Stimulated activated naive CD8-positive, alpha-beta T cell treated with anti-CD3 and anti-CD28 coated beads, Interleukin-15, Interleukin-2, amounts not matched to agents 100 ng/mL and 50 ng/mL, for 24 hours (primary cell): ENCODE results near the gene IMMP2L.
"Not testable (repeated sequence)": the region's sequence is repeated elsewhere in the genome, so short reads cannot be mapped to it uniquely, and the experiment has no call there.

Experiments used
- H3K27ac Mint-ChIP-seq: one replicate; pipeline ENCODE4 v1.8.0; 2021; ENCODE audit warnings: mild to moderate bottlenecking, mixed read lengths
- H3K27me3 Mint-ChIP-seq: one replicate; pipeline ENCODE4 v1.8.0; 2021; ENCODE audit warnings: mixed read lengths
- H3K36me3 Mint-ChIP-seq: one replicate; pipeline ENCODE4 v1.8.0; 2021; ENCODE audit warnings: low read depth, mixed read lengths
- H3K4me1 Mint-ChIP-seq: one replicate; pipeline ENCODE4 v1.8.0; 2021; ENCODE audit warnings: low read depth, mixed read lengths
- H3K4me3 Mint-ChIP-seq: one replicate; pipeline ENCODE4 v1.8.0; 2021; ENCODE audit warnings: mild to moderate bottlenecking, mixed read lengths
- H3K9me3 Mint-ChIP-seq: one replicate; pipeline ENCODE4 v1.8.0; 2021; ENCODE audit warnings: mixed read lengths

Gene IMMP2L

DNA sequence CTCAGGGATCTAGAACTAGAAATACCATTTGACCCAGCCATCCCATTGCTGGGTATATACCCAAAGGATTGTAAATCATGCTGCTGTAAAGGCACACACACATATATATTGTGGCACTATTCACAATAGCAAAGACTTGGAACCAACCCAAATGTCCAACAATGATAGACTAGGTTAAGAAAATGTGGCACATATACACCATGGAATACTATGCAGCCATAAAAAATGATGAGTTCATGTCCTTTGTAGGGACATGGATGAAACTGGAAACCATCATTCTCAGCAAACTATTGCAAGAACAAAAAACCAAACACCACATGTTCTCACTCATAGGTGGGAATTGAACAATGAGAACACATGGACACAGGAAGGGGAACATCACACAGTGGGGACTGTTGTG, 56.9 kb downstream of the IMMP2L start:
- H3K4me3 Mint-ChIP-seq, H3K27ac Mint-ChIP-seq, H3K9me3 Mint-ChIP-seq, H3K4me1 Mint-ChIP-seq, H3K27me3 Mint-ChIP-seq: not testable (repeated sequence)
- H3K36me3 Mint-ChIP-seq: peaks cover 26% of the 10 kb centered on the region

DNA sequence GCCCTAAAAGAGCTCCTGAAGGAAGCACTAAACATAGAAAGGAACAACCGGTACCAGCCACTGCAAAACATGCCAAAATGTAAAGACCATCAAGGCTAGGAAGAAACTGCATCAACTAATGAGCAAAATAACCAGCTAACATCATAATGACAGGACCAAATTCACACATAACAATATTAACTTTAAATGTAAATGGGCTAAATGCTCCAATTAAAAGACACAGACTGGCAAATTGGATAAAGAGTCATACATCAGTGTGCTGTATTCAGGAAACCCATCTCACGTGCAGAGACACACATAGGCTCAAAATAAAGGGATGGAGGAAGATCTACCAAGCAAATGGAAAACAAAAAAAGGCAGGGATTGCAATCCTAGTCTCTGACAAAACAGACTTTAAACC, 60.5 kb downstream of the IMMP2L start:
- peaks cover 12% of the 10 kb centered on the region for H3K4me1 Mint-ChIP-seq
- H3K9me3 Mint-ChIP-seq, H3K27me3 Mint-ChIP-seq, H3K4me3 Mint-ChIP-seq, H3K27ac Mint-ChIP-seq: not testable (repeated sequence)
- H3K36me3 Mint-ChIP-seq: peaks cover 16% of the 10 kb centered on the region

DNA sequence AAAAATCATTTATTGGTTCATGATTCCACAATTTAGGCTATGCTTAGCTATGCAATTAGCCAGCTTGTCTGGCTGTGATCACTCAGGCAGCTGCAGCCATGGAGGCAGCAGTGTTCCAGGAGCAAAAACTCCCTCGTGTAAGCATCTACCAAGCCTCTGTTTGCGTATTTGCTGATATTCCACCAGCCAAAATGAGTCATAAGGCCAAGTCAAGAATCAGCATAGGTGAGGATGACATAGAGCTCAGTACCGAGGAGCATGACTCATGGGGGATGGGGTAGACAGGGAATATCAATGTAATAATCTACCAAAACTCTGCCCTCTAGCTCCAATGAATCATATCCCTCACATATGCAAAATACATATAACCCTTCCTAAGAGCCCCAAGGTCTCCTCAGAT, 63.3 kb downstream of the IMMP2L start:
- no peaks in the 10 kb centered on the region for H3K9me3 Mint-ChIP-seq
- no peaks in the 10 kb centered on the region for H3K27me3 Mint-ChIP-seq
- H3K27ac Mint-ChIP-seq: no peak overlapping the region
- H3K4me1 Mint-ChIP-seq: peaks cover 12% of the 10 kb centered on the region
- H3K4me3 Mint-ChIP-seq: no peak overlapping the region
- H3K36me3 Mint-ChIP-seq: peaks cover 16% of the 10 kb centered on the region

DNA sequence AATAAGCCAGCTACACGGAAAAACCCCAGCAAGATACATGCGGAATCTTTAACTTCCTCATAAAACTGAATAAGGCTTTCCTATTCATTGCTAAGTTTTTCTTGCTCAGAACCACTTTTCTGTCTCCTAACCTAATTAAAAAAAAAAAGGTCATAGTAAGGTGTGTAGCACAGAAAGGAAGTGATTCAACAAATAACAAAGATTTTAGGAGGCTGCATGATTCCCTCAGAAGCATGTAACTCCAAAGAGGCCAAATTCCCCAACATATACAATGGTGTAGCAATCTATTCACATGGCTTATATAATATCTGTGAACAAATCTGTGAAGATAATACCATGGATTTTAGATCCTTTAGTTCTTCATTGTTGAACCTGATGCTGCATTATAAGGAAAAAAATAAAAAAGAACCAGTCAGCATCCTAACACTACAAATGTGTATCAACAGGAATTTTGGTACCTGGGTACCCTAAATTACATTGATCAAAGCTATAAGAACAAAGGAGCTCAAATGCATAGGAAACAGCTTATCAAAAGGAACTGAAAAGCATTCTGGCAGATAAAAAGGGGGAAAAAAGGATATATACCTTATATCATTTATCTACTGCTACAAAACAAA, 63.8 kb downstream of the IMMP2L start:
- Mint-ChIP-seq H3K9me3 (no peaks in the 10 kb centered on the region), H3K4me1 (peaks cover 12% of the 10 kb centered on the region), H3K4me3 (no peak overlapping the region), H3K27ac (no peak overlapping the region), H3K27me3 (no peaks in the 10 kb centered on the region), H3K36me3 (peaks cover 16% of the 10 kb centered on the region)

DNA sequence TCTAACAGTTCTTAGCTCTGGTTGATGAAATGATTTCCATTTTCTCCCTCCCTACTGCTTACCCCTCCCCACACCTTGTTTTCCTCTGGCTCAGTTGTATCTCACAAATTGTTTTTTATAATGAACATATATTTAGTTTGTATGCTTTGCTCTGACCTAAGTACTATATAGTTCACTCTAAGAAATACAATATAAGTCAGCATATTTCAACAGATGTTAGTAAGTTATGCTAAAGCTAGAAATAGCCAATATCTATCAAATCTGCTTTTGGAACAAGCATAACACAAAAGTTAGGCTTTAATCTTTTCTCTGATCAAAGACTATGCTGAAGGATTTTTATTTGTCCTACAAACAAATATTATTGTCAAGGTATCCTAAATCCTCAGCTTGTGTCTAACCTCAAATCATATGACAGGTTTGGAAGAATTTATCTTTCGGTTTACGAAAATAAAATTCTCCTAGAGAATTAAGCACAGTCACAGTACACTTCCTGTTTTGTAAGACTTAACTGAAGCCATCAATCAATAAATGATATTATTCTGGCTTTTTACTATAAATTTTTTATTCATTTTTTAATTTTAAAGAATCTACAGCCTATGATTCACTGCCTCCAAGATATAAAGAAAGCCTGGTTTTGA, 67.0 kb downstream of the IMMP2L start:
- no peak overlapping the region for H3K4me3 Mint-ChIP-seq
- H3K4me1 Mint-ChIP-seq: peaks cover 21% of the 10 kb centered on the region
- H3K27ac Mint-ChIP-seq: no peak overlapping the region
- peaks cover 3% of the 10 kb centered on the region for H3K36me3 Mint-ChIP-seq
- H3K9me3 Mint-ChIP-seq: no peaks in the 10 kb centered on the region
- H3K27me3 Mint-ChIP-seq: no peaks in the 10 kb centered on the region

DNA sequence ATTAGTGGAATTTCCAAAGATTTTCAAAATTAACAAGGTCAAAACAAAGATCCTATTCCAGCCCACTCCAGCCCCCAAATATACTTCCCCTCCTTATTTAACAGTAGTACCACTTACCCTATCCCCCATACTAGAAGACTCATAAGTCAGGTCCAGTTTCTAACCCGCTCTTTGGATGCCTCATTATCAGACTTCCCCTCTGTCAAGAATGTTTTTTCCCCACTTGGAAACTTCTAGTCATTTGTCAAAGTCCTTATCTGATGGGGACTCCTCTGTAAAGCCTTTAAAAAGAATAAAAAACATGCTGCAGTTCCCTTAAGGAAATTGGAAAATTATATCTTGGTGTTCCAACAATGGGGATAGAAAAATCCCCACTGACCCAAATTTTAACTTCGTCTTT, 70.1 kb downstream of the IMMP2L start:
- H3K4me3 Mint-ChIP-seq: no peak overlapping the region
- H3K9me3 Mint-ChIP-seq: no peaks in the 10 kb centered on the region
- no peak overlapping the region for H3K27ac Mint-ChIP-seq
- H3K36me3 Mint-ChIP-seq: peaks cover 4% of the 10 kb centered on the region
- H3K27me3 Mint-ChIP-seq: no peaks in the 10 kb centered on the region
- H3K4me1 Mint-ChIP-seq: peaks cover 9% of the 10 kb centered on the region

DNA sequence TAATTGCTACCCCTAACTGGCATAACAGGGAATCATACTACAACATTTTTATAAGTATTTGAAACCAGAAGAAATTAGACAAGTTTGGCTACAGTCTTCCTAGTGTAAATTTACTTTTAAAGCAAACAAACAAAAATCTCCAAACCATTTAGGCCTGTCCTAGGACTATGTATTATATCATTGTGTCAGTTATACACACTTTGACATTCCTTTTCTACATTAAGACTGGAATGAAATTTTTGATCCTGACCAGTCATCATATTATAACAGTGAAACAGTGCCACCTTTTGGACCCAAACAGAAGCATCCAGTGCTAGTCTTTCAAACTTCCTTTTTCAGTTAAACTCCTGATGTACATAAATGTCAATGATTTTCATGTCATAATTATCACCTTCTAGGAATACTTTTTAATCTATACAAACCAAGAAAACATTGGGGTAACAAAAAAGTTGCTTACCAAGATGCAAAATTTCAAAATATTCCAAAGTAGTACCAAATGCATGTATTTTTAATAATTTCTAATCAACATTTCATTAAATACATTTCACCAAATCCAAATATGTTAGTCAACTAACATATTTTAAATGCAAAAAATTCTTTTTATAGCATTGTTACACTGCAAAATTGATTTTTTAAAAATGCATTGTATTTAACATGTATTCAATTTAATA, 75.7 kb downstream of the IMMP2L start:
- Mint-ChIP-seq H3K27me3 (no peaks in the 10 kb centered on the region), H3K9me3 (no peaks in the 10 kb centered on the region), H3K27ac (no peak overlapping the region), H3K4me1 (no peaks in the 10 kb centered on the region), H3K4me3 (no peak overlapping the region), H3K36me3 (peaks cover 7% of the 10 kb centered on the region)

DNA sequence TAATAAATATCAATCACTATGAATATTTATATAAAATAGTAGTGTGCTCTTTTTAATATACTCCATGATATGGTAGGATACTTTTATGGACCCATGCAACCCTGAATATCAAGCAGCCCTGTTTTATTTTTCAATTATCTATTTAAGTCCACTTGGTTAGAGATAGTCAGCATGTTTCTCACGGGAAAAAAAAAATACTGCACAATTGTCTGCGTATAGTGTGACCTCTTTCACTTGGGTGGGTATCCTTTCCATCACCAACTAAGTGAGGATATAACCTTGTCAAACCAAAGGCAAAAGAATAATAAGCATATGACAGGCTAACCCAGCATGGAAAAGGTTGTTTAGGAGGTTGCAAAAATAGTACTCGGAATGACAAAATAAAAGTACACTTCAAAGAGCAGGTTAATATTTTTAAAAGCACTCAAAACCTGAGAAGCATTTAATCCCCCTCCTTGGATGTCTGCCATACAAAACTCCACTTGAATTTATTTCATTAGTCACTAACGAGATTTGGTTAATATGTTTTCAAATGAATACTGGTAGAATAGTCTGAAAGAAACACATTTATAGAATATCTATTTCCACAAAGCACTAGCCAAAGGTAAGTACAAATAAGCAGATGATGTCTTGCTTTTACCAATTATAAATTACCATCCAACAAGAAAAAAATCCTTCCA, 76.5 kb downstream of the IMMP2L start:
- H3K36me3 Mint-ChIP-seq: peaks cover 15% of the 10 kb centered on the region
- H3K9me3 Mint-ChIP-seq: no peaks in the 10 kb centered on the region
- H3K27me3 Mint-ChIP-seq: no peaks in the 10 kb centered on the region
- H3K4me1 Mint-ChIP-seq: no peaks in the 10 kb centered on the region
- no peak overlapping the region for H3K27ac Mint-ChIP-seq
- no peak overlapping the region for H3K4me3 Mint-ChIP-seq

DNA sequence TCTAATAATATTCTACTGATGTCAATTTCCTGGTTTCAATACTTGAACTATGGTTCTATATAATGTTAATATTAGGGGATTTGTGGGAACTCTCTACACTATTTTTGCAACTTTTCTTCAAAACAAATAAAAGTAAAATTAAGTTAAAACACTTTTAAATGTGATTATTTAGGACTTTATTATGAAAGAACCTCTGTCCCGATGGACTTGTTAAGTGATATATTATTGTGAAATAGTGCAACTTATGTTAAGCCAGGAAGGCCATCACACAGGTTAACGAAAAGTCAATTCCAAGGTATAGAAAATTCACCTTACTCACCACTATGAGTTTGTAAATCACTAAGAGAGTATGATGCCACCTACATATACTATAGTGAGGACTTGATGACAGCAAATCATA, 79.2 kb downstream of the IMMP2L start:
- Mint-ChIP-seq H3K4me1 (no peaks in the 10 kb centered on the region), H3K36me3 (peaks cover 13% of the 10 kb centered on the region), H3K4me3 (no peak overlapping the region), H3K27me3 (no peaks in the 10 kb centered on the region), H3K27ac (no peak overlapping the region), H3K9me3 (peaks cover under 1% of the 10 kb centered on the region)

DNA sequence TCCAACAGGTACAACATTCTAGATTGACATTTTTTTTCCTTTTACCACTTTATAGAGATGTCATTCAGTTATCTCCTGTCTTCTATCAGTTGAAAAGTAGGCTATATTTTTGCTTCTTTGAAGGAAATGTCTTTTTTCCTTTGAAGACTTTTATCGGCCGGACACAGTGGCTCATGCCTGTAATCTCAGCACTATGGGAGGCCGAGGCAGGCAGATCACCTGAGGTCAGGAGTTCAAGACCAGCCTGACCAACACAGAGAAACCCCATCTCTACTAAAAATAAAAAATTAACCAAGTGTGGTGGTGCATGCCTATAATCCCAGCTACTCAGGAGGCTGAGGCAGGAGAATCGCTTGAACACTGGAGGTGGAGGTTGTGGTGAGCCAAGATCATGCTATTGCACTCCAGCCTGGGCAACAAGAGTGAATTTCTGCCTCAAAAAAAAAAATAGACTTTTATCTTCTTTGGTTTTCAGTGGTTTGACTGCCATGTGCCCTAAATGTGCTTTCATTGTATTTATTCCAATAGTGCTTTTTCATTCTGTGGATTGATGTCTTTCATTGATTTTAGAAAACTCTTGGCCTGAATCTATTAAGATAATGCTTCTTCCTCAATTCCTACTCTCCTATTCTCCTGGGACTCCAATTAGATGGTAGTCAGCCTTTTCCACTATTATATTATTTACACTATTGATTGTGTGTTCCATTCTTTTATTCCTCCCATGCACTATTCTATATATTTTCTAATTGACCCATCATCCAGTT, 84.6 kb downstream of the IMMP2L start:
- H3K27me3 Mint-ChIP-seq: no peaks in the 10 kb centered on the region
- H3K9me3 Mint-ChIP-seq: peaks cover 3% of the 10 kb centered on the region
- H3K4me1 Mint-ChIP-seq: no peaks in the 10 kb centered on the region
- H3K36me3 Mint-ChIP-seq: peaks cover 32% of the 10 kb centered on the region
- no peak overlapping the region for H3K4me3 Mint-ChIP-seq
- H3K27ac Mint-ChIP-seq: no peak overlapping the region

DNA sequence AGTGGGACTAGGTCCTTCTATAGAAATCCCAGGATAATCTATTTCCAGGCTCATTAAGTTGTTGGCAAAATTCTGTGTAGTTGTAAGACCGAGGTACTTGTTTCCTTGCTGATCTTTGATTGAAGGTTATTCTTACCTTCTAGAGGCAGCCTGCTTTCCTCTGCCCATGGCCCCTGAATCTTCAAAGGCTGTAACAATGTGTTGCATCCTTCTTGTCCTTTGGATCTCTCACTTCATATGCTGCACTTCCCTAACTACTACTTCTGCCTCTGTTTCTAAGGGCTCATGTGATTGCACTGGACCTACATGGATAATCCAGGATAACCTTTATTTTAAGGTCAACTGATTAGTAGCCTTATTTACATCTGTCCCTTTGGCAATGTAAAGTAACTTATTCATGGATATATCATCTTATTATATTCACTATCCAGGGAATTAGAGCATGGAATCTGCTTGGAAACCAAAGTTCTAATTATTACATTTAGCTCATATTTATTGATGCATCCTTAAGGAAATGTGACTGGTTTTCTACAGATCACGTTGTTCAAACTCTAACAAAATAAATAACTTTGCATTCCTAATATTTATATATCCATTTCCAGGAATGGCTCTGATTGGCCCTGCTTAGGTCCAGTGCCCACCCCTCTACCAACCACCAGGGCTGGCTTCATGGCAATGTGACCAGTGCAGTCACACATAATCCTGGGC, 85.6 kb downstream of the IMMP2L start:
- no peak overlapping the region for H3K27ac Mint-ChIP-seq
- H3K4me3 Mint-ChIP-seq: no peak overlapping the region
- peaks cover 3% of the 10 kb centered on the region for H3K9me3 Mint-ChIP-seq
- H3K4me1 Mint-ChIP-seq: no peaks in the 10 kb centered on the region
- H3K36me3 Mint-ChIP-seq: peaks cover 31% of the 10 kb centered on the region
- no peaks in the 10 kb centered on the region for H3K27me3 Mint-ChIP-seq

DNA sequence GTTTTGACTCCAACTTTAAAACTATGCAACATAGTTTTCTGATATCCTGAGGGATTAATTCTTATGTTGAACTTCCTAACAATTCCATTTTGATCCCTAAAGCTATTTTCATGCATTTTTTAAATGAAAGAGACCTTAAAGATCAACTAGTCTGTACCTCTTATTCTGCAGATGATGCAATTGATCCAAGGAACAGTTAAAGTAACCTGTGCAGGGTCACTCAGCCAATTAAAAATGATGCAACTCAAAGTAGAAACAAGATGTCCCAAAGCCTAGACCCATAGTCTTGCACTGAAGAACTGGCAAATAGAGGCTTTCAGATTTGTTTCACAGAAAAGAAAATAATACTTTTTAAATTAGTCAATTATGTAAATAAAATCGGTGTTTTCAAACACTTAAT, 86.3 kb downstream of the IMMP2L start:
- H3K9me3 Mint-ChIP-seq: peaks cover 7% of the 10 kb centered on the region

DNA sequence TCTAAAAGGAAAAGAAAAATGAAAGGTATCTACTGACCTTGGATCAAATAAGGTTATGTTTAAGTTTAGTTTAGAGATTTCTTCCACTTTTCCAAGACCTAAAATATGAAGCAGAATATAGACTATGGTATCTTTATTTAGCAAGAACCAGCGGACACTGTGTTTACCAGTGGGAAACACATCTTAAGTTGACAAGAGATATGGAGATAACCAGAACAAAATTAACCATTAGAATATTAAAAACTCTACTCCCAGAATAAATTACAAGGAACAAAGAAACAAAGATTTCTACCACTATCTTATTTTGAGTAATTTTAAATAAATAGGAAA, 86.9 kb downstream of the IMMP2L start:
- no peak overlapping the region for H3K27ac Mint-ChIP-seq
- peaks cover 28% of the 10 kb centered on the region for H3K36me3 Mint-ChIP-seq
- peaks cover 9% of the 10 kb centered on the region for H3K9me3 Mint-ChIP-seq
- H3K4me3 Mint-ChIP-seq: no peak overlapping the region
- no peaks in the 10 kb centered on the region for H3K4me1 Mint-ChIP-seq
- no peaks in the 10 kb centered on the region for H3K27me3 Mint-ChIP-seq

More for the DNA sequence above, 86.3 kb downstream of the IMMP2L start:
- H3K36me3 Mint-ChIP-seq: peaks cover 28% of the 10 kb centered on the region
- no peaks in the 10 kb centered on the region for H3K27me3 Mint-ChIP-seq
- H3K27ac Mint-ChIP-seq: no peak overlapping the region
- H3K4me3 Mint-ChIP-seq: no peak overlapping the region
- H3K4me1 Mint-ChIP-seq: no peaks in the 10 kb centered on the region

DNA sequence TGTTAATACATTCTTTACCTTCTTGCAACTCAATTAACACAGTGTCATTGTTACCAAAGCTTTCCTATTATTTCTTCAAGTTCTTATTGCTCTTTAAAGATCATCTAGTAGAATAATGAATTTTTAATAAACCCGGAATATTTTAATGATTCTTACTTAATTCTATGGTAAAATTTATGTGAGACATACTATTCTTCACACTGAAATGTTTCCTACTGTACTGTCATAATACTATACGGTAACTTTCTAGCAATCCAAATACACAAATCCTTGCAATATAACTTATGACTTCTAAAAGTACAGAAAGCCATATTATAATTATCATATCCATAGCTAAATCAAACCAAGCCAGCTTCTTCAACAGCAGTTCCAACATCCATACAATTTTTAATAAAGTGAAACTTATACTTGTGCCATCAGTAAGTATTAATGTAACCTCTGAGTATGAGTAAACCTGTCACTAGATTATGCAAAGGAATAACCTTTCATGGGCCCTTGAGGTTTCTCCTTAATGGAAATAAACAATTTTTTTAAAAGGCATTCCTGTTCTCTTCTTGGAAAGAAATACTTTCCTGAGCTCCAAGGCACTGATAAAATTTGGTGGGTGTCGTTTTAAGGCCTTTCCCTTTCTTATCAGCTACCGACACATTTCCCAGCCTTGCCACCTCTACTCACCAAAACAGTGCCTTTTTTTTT, 87.4 kb downstream of the IMMP2L start:
- Mint-ChIP-seq H3K36me3 (peaks cover 28% of the 10 kb centered on the region), H3K4me3 (no peak overlapping the region), H3K4me1 (no peaks in the 10 kb centered on the region), H3K9me3 (peaks cover 9% of the 10 kb centered on the region), H3K27me3 (no peaks in the 10 kb centered on the region), H3K27ac (no peak overlapping the region)
